H9 (cell line): ENCODE measurements around the gene CCDC12. TPM values are rescaled to one million over a fixed set of nuclear protein-coding genes. Genes with fewer than 3 reads are reported as not detected.

ENCODE experiments used
- DNase-seq: peaks from one replicate; pipeline ENCODE4 v3.0.0-alpha.2; 2017
- H2AFZ ChIP-seq: one replicate; pipeline ENCODE4 v1.6.1; 2013; ENCODE audit warnings: mild to moderate bottlenecking, low read length, control low read depth, moderate library complexity
- H2AK5ac ChIP-seq: 2 replicates; pipeline ENCODE4 v1.6.1; 2013; ENCODE audit warnings: low read length, control low read depth, mixed read lengths; ENCODE audit not compliant: insufficient read length
- H2BK120ac ChIP-seq: one replicate; pipeline ENCODE4 v1.6.1; 2013; ENCODE audit warnings: low read depth, mild to moderate bottlenecking, low read length, control low read depth, inconsistent platforms; ENCODE audit not compliant: poor library complexity, severe bottlenecking
- H2BK12ac ChIP-seq: 2 replicates; pipeline ENCODE4 v1.6.1; 2013; ENCODE audit warnings: low read length, control low read depth, mixed read lengths, low read depth; ENCODE audit not compliant: insufficient read length
- H2BK15ac ChIP-seq: 2 replicates; pipeline ENCODE4 v1.6.1; 2013; ENCODE audit warnings: low read depth, low read length, control low read depth
- H2BK20ac ChIP-seq: one replicate; pipeline ENCODE4 v1.6.1; 2013; ENCODE audit warnings: low read depth, mild to moderate bottlenecking, low read length, control low read depth, inconsistent platforms; ENCODE audit not compliant: poor library complexity, severe bottlenecking
- H2BK5ac ChIP-seq: 2 replicates; pipeline ENCODE4 v1.6.1; 2013; ENCODE audit warnings: low read length, control low read depth, mixed read lengths; ENCODE audit not compliant: insufficient read length
- H3K14ac ChIP-seq: 2 replicates; pipeline ENCODE4 v1.6.1; 2013; ENCODE audit warnings: low read length, control low read depth; ENCODE audit not compliant: insufficient read depth
- H3K18ac ChIP-seq: 2 replicates; pipeline ENCODE4 v1.6.1; 2013; ENCODE audit warnings: low read depth, mild to moderate bottlenecking, mixed read lengths, low read length, control low read depth; ENCODE audit not compliant: insufficient read length
- H3K23ac ChIP-seq: 2 replicates; pipeline ENCODE4 v1.6.1; 2013; ENCODE audit warnings: low read length, control low read depth, mixed read lengths, low read depth; ENCODE audit not compliant: insufficient read length
- H3K23me2 ChIP-seq: 2 replicates; pipeline ENCODE4 v1.6.1; 2013; ENCODE audit warnings: low read depth, mild to moderate bottlenecking, mixed read lengths, low read length, control low read depth; ENCODE audit not compliant: insufficient read length, poor library complexity, severe bottlenecking
- H3K27ac ChIP-seq: 2 replicates; pipeline ENCODE4 v1.5.1; 2013; ENCODE audit warnings: low read length, control low read depth, mixed read lengths, low read depth; ENCODE audit not compliant: insufficient read length
- H3K27me3 ChIP-seq: 2 replicates; pipeline ENCODE4 v1.6.1; 2013; ENCODE audit warnings: low read length, control low read depth, inconsistent platforms; ENCODE audit not compliant: insufficient read depth
- H3K4ac ChIP-seq: 2 replicates; pipeline ENCODE4 v1.6.1; 2013; ENCODE audit warnings: low read depth, mild to moderate bottlenecking, control low read depth, inconsistent platforms, low read length, moderate library complexity
- H3K4me1 ChIP-seq: 2 replicates; pipeline ENCODE4 v1.6.1; 2013; ENCODE audit warnings: low read length, control low read depth, inconsistent platforms; ENCODE audit not compliant: insufficient read depth
- H3K4me2 ChIP-seq: 2 replicates; pipeline ENCODE4 v1.6.1; 2013; ENCODE audit warnings: low read length, control low read depth, mixed read lengths; ENCODE audit not compliant: insufficient read length, insufficient read depth
- H3K56ac ChIP-seq: 2 replicates; pipeline ENCODE4 v1.6.1; 2013; ENCODE audit warnings: low read depth, mild to moderate bottlenecking, mixed read lengths, low read length, control low read depth; ENCODE audit not compliant: insufficient read length
- H3K79me1 ChIP-seq: 2 replicates; pipeline ENCODE4 v1.6.1; 2013; ENCODE audit warnings: low read depth, mild to moderate bottlenecking, moderate library complexity, low read length, control low read depth, inconsistent platforms; ENCODE audit not compliant: insufficient read depth, poor library complexity, severe bottlenecking
- H3K79me2 ChIP-seq: 2 replicates; pipeline ENCODE4 v1.6.1; 2013; ENCODE audit warnings: low read length, control low read depth, inconsistent platforms; ENCODE audit not compliant: insufficient read depth
- H3K9ac ChIP-seq: 2 replicates; pipeline ENCODE4 v1.6.1; 2013; ENCODE audit warnings: low read length, control low read depth, mixed read lengths; ENCODE audit not compliant: insufficient read length; ENCODE audit errors: extremely low read depth
- H3K9me3 ChIP-seq: one replicate; pipeline ENCODE4 v1.6.1; 2013; ENCODE audit warnings: low read depth, low read length, inconsistent platforms; ENCODE audit not compliant: control insufficient read depth
- H3T11ph ChIP-seq: one replicate; pipeline ENCODE4 v1.6.1; 2013; ENCODE audit warnings: mild to moderate bottlenecking, low read length, control low read depth, inconsistent platforms
- H4K20me1 ChIP-seq: one replicate; pipeline ENCODE4 v1.6.1; 2013; ENCODE audit not compliant: control insufficient read depth, insufficient read length, insufficient read depth
- H4K5ac ChIP-seq: 2 replicates; pipeline ENCODE4 v1.6.1; 2013; ENCODE audit warnings: low read depth, mild to moderate bottlenecking, mixed read lengths, low read length, control low read depth; ENCODE audit not compliant: insufficient read length
- H4K8ac ChIP-seq: replicated peaks from 2 replicates; pipeline ENCODE4 v1.6.1; 2013; ENCODE audit warnings: low read length, control low read depth, mixed read lengths, low read depth; ENCODE audit not compliant: insufficient read length
- H4K91ac ChIP-seq: 2 replicates; pipeline ENCODE4 v1.6.1; 2013; ENCODE audit warnings: low read depth, mild to moderate bottlenecking, moderate library complexity, mixed read lengths, low read length, control low read depth; ENCODE audit not compliant: insufficient read length
- H3K27ac Mint-ChIP-seq, 3 experiments: 2 replicates in 2 of 3; 3 replicates in 1 of 3; pipeline ENCODE4 v1.8.0; 2020 to 2021; ENCODE audit warnings: mixed read lengths in 3 of 3, mild to moderate bottlenecking in 1 of 3, moderate library complexity in 1 of 3
- H3K27me3 Mint-ChIP-seq: 2 replicates; pipeline ENCODE4 v1.8.0; 2021; ENCODE audit warnings: low read depth, mild to moderate bottlenecking, moderate library complexity, mixed read lengths
- H3K36me3 Mint-ChIP-seq, 3 experiments: 2 replicates in 2 of 3; 3 replicates in 1 of 3; pipeline ENCODE4 v1.8.0; 2020 to 2021; ENCODE audit warnings: low read depth in 3 of 3, mixed read lengths in 3 of 3; ENCODE audit not compliant: insufficient read depth in 1 of 3
- H3K4me1 Mint-ChIP-seq, 2 experiments: 2 replicates each; pipeline ENCODE4 v1.8.0; 2020; ENCODE audit warnings: mixed read lengths in 2 of 2
- H3K4me3 Mint-ChIP-seq, 2 experiments: 2 replicates in 1 of 2; 3 replicates in 1 of 2; pipeline ENCODE4 v1.8.0; 2020 to 2021; ENCODE audit warnings: mild to moderate bottlenecking in 2 of 2, mixed read lengths in 2 of 2, moderate library complexity in 1 of 2
- H3K9me3 Mint-ChIP-seq, 2 experiments: 2 replicates in 1 of 2; 3 replicates in 1 of 2; pipeline ENCODE4 v1.8.0; 2020; ENCODE audit warnings: mild to moderate bottlenecking in 2 of 2, mixed read lengths in 2 of 2, moderate library complexity in 1 of 2
- WGBS: extraction: QIAGEN DNeasy Blood & Tissue Kit; methylation state at CpG from one replicate; pipeline ENCODE4 v1.1.7; 2013; ENCODE audit warnings: missing lambda C conversion rate, low lambda C conversion rate, mixed read lengths; ENCODE audit not compliant: insufficient read length; ENCODE audit errors: extremely low coverage; 5-methylcytosine and 5-hydroxymethylcytosine counted together
- total RNA-seq: library from RNA; stranded (reverse); gene quantifications from 2 replicates; pipeline ENCODE4 v1.2.1, GENCODE V29; 2021
- TF ChIP-seq, protein P1 (sequence below): fragments of 200-600 bp; sonication (generic); conservative IDR thresholded peaks from 3 replicates; pipeline ENCODE4 v1.8.0; 2021; ENCODE audit warnings: antibody characterized with exemption, mild to moderate bottlenecking

The CCDC12 gene
- total RNA-seq, 1 experiment from 2014 or later = 54.0 TPM

DNA sequence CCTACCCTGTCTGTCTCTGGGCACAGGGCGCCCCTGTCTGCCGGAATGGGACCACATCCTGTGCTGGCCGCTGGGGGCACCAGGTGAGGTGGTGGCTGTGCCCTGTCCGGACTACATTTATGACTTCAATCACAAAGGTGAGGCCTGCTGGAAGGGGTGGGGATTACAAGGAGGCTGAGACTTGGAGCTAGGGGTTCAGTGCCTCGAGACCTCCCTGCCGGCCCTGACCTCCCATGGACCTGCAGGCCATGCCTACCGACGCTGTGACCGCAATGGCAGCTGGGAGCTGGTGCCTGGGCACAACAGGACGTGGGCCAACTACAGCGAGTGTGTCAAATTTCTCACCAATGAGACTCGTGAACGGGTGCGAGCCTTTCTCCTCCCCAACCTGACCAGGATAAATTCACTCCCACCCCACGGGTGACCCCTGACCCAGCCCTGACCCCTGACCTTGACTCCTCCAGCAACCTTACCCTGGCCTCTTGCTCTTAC, 78.7 kb downstream of the CCDC12 start:
- no peak overlapping the region for H3K27ac Mint-ChIP-seq
- Histone ChIP-seq H2AK5ac (no peak overlapping the region), H3K27ac (no peak overlapping the region), H3K79me1 (no peaks in the 10 kb centered on the region), H3K14ac (no peak overlapping the region), H3K4me2 (no peak overlapping the region), H4K20me1 (no peaks in the 10 kb centered on the region), H3K27me3 (no peaks in the 10 kb centered on the region; the same call in 1 of the 2 replicates), H3K56ac (no peak overlapping the region), H3K4ac (no peak overlapping the region), H2BK120ac (no peak overlapping the region), H3K23me2 (peaks cover under 1% of the 10 kb centered on the region), H2AFZ (no peak overlapping the region), H2BK20ac (no peak overlapping the region), H3K23ac (no peak overlapping the region), H2BK15ac (no peak overlapping the region), H3K18ac (no peak overlapping the region), H3T11ph (no peak overlapping the region), H2BK5ac (no peak overlapping the region), H3K4me1 (no peaks in the 10 kb centered on the region; the same call in 1 of the 2 replicates), H4K8ac (no peak overlapping the region), H3K9me3 (no peaks in the 10 kb centered on the region), H3K79me2 (no peaks in the 10 kb centered on the region), H2BK12ac (no peak overlapping the region), H4K91ac (no peak overlapping the region), H3K9ac (no peak overlapping the region), H4K5ac (no peak overlapping the region)
- no peaks in the 10 kb centered on the region; a peak in 1 of 5 replicates for H3K9me3 Mint-ChIP-seq
- DNase-seq = no peak
- H3K4me3 Mint-ChIP-seq = no peak overlapping the region
- TF ChIP-seq, protein P1, sequence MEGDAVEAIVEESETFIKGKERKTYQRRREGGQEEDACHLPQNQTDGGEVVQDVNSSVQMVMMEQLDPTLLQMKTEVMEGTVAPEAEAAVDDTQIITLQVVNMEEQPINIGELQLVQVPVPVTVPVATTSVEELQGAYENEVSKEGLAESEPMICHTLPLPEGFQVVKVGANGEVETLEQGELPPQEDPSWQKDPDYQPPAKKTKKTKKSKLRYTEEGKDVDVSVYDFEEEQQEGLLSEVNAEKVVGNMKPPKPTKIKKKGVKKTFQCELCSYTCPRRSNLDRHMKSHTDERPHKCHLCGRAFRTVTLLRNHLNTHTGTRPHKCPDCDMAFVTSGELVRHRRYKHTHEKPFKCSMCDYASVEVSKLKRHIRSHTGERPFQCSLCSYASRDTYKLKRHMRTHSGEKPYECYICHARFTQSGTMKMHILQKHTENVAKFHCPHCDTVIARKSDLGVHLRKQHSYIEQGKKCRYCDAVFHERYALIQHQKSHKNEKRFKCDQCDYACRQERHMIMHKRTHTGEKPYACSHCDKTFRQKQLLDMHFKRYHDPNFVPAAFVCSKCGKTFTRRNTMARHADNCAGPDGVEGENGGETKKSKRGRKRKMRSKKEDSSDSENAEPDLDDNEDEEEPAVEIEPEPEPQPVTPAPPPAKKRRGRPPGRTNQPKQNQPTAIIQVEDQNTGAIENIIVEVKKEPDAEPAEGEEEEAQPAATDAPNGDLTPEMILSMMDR = 0 out of 3 replicates have a peak, but pooled peaks have one; percentile 24
- no peaks in the 10 kb centered on the region for H3K36me3 Mint-ChIP-seq
- peaks cover 2% of the 10 kb centered on the region in 2 experiments for H3K4me1 Mint-ChIP-seq
- peaks cover 37% of the 10 kb centered on the region for H3K27me3 Mint-ChIP-seq
- no CpG with 5 or more reads among the region's 15 CpGs for WGBS
